Activated CD4-positive, alpha-beta T cell treated with anti-CD3 and anti-CD28 coated beads, Interleukin-2, amount 10 ng/mL, durations not matched to agents 7 days and 5 days (primary cell): ENCODE measurements around the gene CALHM2. TPM values are rescaled to one million over a fixed set of nuclear protein-coding genes. Genes with fewer than 3 reads are reported as not detected.
"Not testable (repeated sequence)": the region's sequence is repeated elsewhere in the genome, so short reads cannot be mapped to it uniquely, and the experiment has no call there.

Experiments
- CTCF ChIA-PET: fragments of 350-600 bp; sonication (Branson Sonifier 250); formaldehyde crosslinking; loops from one replicate; lab custom pipeline; 2021; ENCODE audit warnings: antibody characterized with exemption; lab: Charles Lee
- POLR2A ChIA-PET: fragments of 350-600 bp; sonication (Branson Sonifier 250); formaldehyde crosslinking; loops from one replicate; lab custom pipeline; 2021; ENCODE audit warnings: antibody characterized with exemption; lab: Charles Lee
- DNase-seq: peaks from one replicate; pipeline ENCODE4 v3.0.0-alpha.2; 2020
- H3K27ac Mint-ChIP-seq: one replicate; pipeline ENCODE4 v1.8.0; 2021; ENCODE audit warnings: mild to moderate bottlenecking, moderate library complexity, mixed read lengths
- H3K27me3 Mint-ChIP-seq: one replicate; pipeline ENCODE4 v1.8.0; 2021; ENCODE audit warnings: mixed read lengths
- H3K36me3 Mint-ChIP-seq: one replicate; pipeline ENCODE4 v1.8.0; 2021; ENCODE audit warnings: low read depth, mixed read lengths
- H3K4me1 Mint-ChIP-seq: one replicate; pipeline ENCODE4 v1.8.0; 2021; ENCODE audit warnings: mixed read lengths
- H3K4me3 Mint-ChIP-seq: one replicate; pipeline ENCODE4 v1.8.0; 2021; ENCODE audit warnings: mild to moderate bottlenecking, moderate library complexity, mixed read lengths
- H3K9me3 Mint-ChIP-seq: one replicate; pipeline ENCODE4 v1.8.0; 2021; ENCODE audit warnings: mixed read lengths
- total RNA-seq, 2 experiments: library from RNA; stranded (reverse); gene quantifications; one replicate each; pipeline ENCODE4 v1.2.3, GENCODE V29; 2021

The CALHM2 gene
- total RNA-seq, 2 experiments from 2014 or later = 89.6 to 109 TPM

DNA sequence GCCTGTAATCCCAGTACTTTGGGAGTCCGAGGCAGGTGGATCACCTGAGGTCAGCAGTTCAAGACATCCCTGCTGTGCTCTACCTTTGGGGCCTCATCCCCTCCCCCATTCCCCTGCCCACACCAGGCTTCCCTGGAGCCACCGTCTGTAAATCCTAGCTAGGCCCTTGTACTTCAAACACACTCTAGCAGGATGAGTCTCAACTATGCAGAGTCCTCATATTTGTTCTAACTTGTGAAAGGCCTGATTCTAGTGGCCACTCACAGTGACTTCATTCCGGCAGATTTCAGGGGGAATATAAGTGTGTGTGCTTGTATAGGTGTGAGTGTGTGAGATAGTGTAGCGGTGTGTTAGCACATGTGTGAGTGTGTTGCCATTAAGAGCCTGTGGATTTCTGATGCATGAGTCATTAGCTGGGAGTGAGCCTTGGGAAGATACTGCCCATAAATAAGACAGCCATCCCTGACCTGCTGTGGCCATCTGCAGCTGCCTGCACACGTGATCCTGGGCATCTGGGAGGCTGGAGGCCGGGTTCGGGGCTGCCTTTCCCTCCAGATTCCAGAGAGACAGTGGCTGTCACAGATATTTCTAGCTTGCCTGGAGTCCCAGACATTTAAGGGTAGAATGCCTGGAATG, 39.7 kb upstream of the CALHM2 start:
- Mint-ChIP-seq H3K9me3 (no peaks in the 10 kb centered on the region), H3K27me3 (peaks cover 49% of the 10 kb centered on the region), H3K36me3 (no peaks in the 10 kb centered on the region), H3K4me3 (no peak overlapping the region), H3K4me1 (peaks cover 23% of the 10 kb centered on the region), H3K27ac (no peak overlapping the region)
- POLR2A ChIA-PET = interaction anchor here (0.5 kb wide), 1 partner anchor 1097 kb away, joined by 5 read pairs; no protein-coding TSS in a partner anchor
- DNase-seq = no peak
- CTCF ChIA-PET = interaction anchor here (0.9 to 2.7 kb wide), 8 partner anchors 8 to 78 kb away, joined by 3 to 16 read pairs (median 4); no protein-coding TSS in a partner anchor

DNA sequence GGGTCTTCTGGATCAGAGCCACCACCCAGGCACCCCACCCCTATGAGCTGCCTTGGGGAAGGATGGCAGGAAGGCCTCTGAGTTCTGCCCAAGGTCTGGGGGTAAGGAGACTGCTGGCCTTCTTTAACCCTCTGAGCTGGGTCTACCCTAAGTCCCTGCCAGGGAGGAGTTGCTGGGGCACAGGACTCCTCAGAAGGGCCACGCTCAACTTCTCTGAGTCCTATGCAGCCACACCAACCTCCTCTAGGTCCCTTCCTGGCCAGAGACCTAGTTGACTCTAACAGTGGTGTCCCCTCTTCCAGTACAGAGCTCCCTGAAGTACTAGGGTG, 38.8 kb upstream of the CALHM2 start:
- Mint-ChIP-seq H3K4me3 (no peak overlapping the region), H3K4me1 (peaks cover 23% of the 10 kb centered on the region), H3K9me3 (no peaks in the 10 kb centered on the region), H3K27ac (no peak overlapping the region), H3K27me3 (peaks cover 46% of the 10 kb centered on the region), H3K36me3 (no peaks in the 10 kb centered on the region)
- ChIA-PET CTCF (interaction anchor here (0.6 to 2.7 kb wide), 12 partner anchors 9 to 570 kb away, joined by 3 to 16 read pairs (median 3); partner anchors contain the start of gene TAF5), POLR2A (interaction anchor here (0.6 kb wide), 1 partner anchor 94 kb away, joined by 3 read pairs; no protein-coding TSS in a partner anchor)
- DNase-seq = no peak

DNA sequence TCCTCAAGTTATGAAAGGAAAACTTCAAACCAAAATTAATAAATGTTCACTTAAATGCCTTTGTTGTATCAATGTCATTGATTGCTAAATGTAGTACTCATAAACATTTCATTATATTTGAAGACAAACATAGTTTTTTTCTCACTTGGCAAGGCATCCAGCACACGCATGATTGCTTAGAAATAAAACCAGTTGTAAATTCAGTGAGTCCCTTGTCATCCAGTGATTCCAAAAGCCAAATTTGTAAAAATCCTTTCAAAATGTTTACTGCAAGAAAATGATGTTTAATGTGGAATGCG, 35.2 kb upstream of the CALHM2 start:
- DNase-seq = no peak
- Mint-ChIP-seq H3K9me3 (no peaks in the 10 kb centered on the region), H3K4me1 (peaks cover 18% of the 10 kb centered on the region), H3K36me3 (no peaks in the 10 kb centered on the region), H3K27ac (no peak overlapping the region), H3K4me3 (no peak overlapping the region), H3K27me3 (peaks cover 19% of the 10 kb centered on the region)
- POLR2A ChIA-PET = no interaction called here
- CTCF ChIA-PET = no interaction called here

DNA sequence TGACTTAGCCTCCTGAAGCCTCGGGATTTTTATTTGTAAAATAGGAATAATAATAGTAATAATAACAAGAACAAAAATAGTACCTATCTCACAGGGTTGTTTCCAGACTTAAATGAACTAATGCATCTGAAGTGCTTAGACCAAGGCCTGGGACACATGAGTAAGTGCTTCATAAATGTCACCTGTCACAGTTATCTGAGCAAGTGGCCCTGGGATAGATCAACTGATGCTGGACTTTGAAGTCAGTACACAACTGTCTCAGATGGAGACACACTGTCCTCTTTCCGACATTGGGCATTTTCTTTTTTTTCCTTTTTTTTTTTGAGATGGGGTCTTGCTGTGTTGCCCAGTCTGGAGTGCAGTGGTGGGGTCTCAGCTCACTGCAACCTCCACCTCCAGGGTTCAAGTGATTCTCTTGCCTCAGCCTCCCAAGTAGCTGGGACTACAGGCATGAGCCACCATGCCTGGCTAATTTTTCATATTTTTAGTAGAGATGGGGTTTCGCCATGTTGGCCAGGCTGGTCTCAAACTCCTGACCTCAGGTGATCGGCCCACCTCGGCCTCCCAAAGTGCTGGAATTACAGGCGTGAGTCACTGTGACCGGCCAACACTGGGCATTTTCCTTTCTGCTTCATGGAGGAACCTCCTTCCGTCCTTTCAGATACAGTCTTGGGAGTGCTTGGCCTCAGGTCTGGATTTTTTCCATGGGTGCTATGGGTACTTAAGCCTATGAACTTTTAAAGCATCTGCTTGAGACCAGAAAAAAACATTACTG, 34.7 kb upstream of the CALHM2 start:
- CTCF ChIA-PET = interaction anchor here (1.4 to 4.5 kb wide), 7 partner anchors 9 to 70 kb away, joined by 6 to 40 read pairs (median 7); partner anchors contain the start of gene CALHM2
- H3K36me3 Mint-ChIP-seq, H3K27ac Mint-ChIP-seq, H3K9me3 Mint-ChIP-seq, H3K4me3 Mint-ChIP-seq, DNase-seq, POLR2A ChIA-PET: not testable (repeated sequence)
- H3K27me3 Mint-ChIP-seq = peaks cover 13% of the 10 kb centered on the region
- peaks cover 23% of the 10 kb centered on the region for H3K4me1 Mint-ChIP-seq

DNA sequence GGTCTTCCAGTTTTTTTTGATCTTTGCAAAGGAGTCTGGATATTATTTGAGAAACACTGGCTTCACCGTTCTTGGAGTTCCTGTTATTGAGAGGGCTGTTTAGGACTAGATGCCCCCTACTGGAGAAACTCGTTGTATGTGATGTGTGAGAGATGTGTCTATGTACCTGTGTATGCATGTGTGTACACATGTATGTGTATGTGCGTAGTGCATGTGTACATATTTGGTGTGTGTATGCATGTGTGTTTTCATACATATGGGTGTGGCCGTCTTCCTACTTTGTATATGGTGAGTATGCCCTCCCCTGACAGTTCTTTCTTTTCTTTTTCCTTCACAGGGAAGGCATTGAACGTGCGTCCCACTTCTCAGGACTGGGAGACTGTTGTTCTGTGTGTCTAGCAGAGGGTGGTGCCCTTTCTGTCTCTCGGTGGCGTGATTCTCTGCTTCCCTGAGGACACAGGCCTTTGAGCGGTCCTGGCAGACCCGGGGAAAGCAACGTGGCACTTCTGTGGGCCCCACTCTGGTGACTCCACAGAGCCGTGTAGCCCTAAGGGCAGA, 29.9 kb upstream of the CALHM2 start:
- peak; percentile 74 for DNase-seq
- no peaks in the 10 kb centered on the region for H3K9me3 Mint-ChIP-seq
- no peaks in the 10 kb centered on the region for H3K36me3 Mint-ChIP-seq
- H3K27ac Mint-ChIP-seq = peak overlapping the region; percentile 22
- POLR2A ChIA-PET = no interaction called here
- no peak overlapping the region for H3K4me3 Mint-ChIP-seq
- CTCF ChIA-PET = interaction anchor here (0.8 to 1.4 kb wide), 4 partner anchors 10 to 65 kb away, joined by 3 to 4 read pairs (median 4); no protein-coding TSS in a partner anchor
- peaks cover 2% of the 10 kb centered on the region for H3K27me3 Mint-ChIP-seq
- peaks cover 26% of the 10 kb centered on the region for H3K4me1 Mint-ChIP-seq

DNA sequence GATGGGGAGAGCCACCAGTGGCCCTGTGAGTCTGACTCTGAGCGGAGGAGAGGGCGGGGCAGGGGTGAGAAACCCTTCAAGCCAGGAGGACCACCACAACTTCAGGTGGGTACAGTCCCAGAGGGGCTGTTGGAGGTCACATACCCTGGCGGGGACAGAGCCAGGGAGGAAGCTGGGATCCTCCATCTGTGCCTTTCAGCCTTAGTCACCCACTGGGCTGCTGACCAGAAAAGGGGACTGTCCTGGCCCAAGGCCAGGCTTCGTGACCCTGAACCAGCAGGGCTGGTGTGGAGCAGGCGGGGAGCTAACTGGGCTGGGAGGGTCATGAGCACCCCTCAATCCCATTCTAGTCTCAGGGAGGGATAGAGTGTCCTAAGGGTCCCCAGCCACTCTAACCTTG, 28.4 kb upstream of the CALHM2 start:
- no peaks in the 10 kb centered on the region for H3K9me3 Mint-ChIP-seq
- peaks cover 34% of the 10 kb centered on the region for H3K4me1 Mint-ChIP-seq
- ChIA-PET POLR2A (no interaction called here), CTCF (interaction anchor here (0.8 to 1.8 kb wide), 10 partner anchors 8 to 75 kb away, joined by 3 to 5 read pairs (median 4); no protein-coding TSS in a partner anchor)
- H3K36me3 Mint-ChIP-seq = no peaks in the 10 kb centered on the region
- no peak overlapping the region for H3K4me3 Mint-ChIP-seq
- H3K27me3 Mint-ChIP-seq = no peaks in the 10 kb centered on the region
- no peak for DNase-seq
- peak overlapping the region; percentile 62 for H3K27ac Mint-ChIP-seq

DNA sequence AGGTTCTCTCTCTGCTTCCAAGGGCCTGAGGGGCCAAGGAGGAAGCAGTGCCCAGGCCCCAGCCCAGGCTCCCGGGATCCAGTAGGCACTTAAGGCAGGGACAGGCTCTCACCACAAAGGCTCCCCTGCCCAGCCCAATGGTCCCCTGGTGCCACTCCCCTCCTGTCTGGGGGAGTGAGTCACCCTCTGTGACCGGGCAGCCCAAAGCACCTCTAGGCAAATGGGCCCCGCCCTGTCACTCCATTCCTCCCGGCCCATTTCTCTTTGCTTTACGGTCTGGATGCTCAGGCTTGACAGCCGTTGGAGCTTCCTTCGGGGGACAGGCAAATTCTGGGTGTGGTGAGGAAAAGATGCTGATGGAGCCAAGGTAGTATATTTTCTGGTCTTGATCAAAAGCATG, 27.0 kb upstream of the CALHM2 start, which contains the start of gene CALHM3:
TSS of gene CALHM3 (minus strand) at position 106 of the 400 bp plus-strand sequence. CDS start 208 bp downstream, outside the sequence.
- Mint-ChIP-seq H3K9me3 (peaks cover 2% of the 10 kb centered on the region), H3K4me1 (peaks cover 42% of the 10 kb centered on the region), H3K36me3 (no peaks in the 10 kb centered on the region), H3K4me3 (no peak within 1 kb of the TSS), H3K27ac (peak within 1 kb of the TSS; percentile 25), H3K27me3 (no peaks in the 10 kb centered on the region)
- DNase-seq = no peak
- CTCF ChIA-PET = interaction anchor here (1.3 to 1.7 kb wide), 2 partner anchors 53 to 62 kb away, joined by 3 to 5 read pairs; no protein-coding TSS in a partner anchor
- POLR2A ChIA-PET = no interaction called here

DNA sequence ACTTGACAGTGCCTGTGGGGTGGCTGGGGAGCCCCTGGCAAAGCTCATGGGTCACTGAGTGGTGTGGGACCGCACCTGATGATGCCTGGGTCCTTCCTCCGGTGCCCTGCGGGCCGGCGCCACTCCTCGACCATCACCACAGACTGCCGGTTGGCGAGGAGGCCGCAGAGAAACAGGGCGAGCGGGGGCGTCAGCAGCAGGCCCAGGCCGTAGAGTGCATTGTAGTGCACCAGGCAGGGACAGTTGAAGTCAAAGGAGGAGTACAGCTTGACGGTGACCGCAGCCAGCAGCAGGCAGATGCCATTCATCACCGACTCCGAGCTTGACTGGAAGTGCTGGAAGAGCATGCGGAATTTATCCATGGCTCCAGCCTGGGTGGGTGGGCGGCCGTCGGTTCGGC, 26.5 kb upstream of the CALHM2 start:
- H3K27me3 Mint-ChIP-seq = no peaks in the 10 kb centered on the region
- peak overlapping the region; percentile 25 for H3K27ac Mint-ChIP-seq
- peaks cover 46% of the 10 kb centered on the region for H3K4me1 Mint-ChIP-seq
- no peak for DNase-seq
- H3K9me3 Mint-ChIP-seq = peaks cover 2% of the 10 kb centered on the region
- no peak overlapping the region for H3K4me3 Mint-ChIP-seq
- POLR2A ChIA-PET = no interaction called here
- CTCF ChIA-PET = interaction anchor here (1.3 to 3.9 kb wide), 3 partner anchors 26 to 61 kb away, joined by 3 to 16 read pairs (median 5); partner anchors contain the start of gene CALHM2
- no peaks in the 10 kb centered on the region for H3K36me3 Mint-ChIP-seq

DNA sequence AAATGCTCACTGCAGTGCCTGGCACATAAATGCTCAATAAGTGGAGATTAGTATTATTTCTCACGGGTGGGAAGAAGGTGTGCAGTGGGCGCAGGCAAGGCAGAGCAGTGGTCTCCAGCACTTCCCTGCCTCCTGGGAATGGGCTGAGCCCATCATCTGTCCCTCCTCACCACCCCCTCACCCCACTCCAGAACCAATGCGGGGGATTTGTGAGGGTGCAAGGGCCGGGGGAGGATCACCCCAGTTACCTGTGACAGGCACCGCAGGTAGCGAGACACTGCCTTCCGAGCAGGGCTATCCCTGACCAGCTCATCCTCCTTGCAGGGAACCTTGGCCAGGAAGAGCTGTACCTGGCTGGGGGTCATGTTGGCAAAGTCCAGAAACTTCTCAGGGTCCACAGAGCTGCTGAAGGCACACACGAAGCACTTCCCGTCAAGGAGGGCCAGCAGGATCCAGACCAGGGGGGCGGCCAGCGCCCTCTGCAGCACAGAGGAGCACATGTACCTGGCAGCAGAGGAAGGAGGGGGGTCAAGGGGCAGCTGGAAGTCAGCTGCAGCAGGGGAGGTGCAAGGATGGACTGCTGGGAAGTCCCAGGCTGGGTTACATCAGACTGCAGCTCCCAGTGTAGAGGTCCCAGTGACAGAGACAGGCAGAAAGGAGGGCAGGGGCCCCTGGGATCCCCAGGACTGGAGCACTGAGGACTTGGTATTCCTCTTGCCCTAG, 24.0 kb upstream of the CALHM2 start:
- peak overlapping the region; percentile 69 for H3K27ac Mint-ChIP-seq
- POLR2A ChIA-PET = no interaction called here
- H3K4me1 Mint-ChIP-seq = peaks cover 54% of the 10 kb centered on the region

DNA sequence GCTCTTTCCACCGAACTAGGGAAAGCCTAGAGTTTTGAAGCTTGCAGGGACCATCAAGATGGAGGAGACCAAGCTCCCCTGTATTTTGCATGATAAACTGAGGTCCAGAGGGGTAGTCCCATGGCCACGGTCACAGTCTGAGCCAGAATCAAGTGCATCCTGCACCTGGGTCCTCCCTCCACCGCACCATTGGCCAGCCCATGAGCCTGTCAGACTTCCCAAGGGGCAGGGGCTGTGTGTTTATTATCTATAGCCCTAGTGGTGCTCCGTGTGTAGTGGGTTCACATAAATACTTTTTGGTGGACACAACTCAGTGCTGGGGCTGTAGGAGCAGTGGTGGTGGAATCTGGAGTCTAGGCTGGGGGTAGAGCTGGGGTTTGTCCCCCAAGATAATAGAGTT, 23.3 kb upstream of the CALHM2 start:
- Mint-ChIP-seq H3K4me3 (no peak overlapping the region), H3K4me1 (peaks cover 58% of the 10 kb centered on the region), H3K36me3 (peaks cover 7% of the 10 kb centered on the region), H3K9me3 (peaks cover 2% of the 10 kb centered on the region), H3K27ac (peak overlapping the region; percentile 70), H3K27me3 (no peaks in the 10 kb centered on the region)
- DNase-seq = no peak
- ChIA-PET POLR2A (no interaction called here), CTCF (interaction anchor here (0.8 to 3.9 kb wide), 6 partner anchors 9 to 60 kb away, joined by 3 to 16 read pairs (median 4); partner anchors contain the start of gene CALHM2)

More for the DNA sequence above, 24.0 kb upstream of the CALHM2 start:
- no peaks in the 10 kb centered on the region for H3K36me3 Mint-ChIP-seq
- no peaks in the 10 kb centered on the region for H3K27me3 Mint-ChIP-seq
- CTCF ChIA-PET = interaction anchor here (1.0 to 3.9 kb wide), 13 partner anchors 10 to 558 kb away, joined by 3 to 16 read pairs (median 5); partner anchors contain the start of genes ATP5MK, CALHM2, CNNM2 and NEURL1
- no peak overlapping the region for H3K4me3 Mint-ChIP-seq
- DNase-seq = no peak
- H3K9me3 Mint-ChIP-seq = peaks cover 2% of the 10 kb centered on the region

DNA sequence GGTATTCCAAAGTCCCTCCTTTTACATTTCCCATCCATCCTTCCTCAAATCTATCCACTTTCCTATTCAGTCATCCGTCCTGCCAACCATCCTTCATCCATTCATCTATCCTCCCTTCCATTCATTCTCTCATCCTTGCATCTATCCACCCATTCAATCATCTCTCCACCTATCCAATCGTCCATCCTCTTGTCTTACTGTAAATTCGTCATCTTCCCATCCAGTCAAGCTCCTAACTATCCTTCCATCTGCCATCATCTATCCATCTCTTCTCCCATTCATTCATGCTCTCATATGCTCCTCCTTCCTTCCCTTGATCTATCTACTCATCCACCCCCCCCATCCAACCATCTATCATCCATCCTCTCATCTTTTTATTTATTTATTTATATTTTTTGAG, 21.9 kb upstream of the CALHM2 start:
- CTCF ChIA-PET = interaction anchor here (0.6 to 1.3 kb wide), 3 partner anchors 23 to 1267 kb away, joined by 3 read pairs; no protein-coding TSS in a partner anchor
- POLR2A ChIA-PET = no interaction called here
- H3K4me3 Mint-ChIP-seq = no peak overlapping the region
- H3K4me1 Mint-ChIP-seq = peaks cover 67% of the 10 kb centered on the region
- H3K9me3 Mint-ChIP-seq = peaks cover 9% of the 10 kb centered on the region
- peaks cover 16% of the 10 kb centered on the region for H3K36me3 Mint-ChIP-seq
- peaks cover 3% of the 10 kb centered on the region for H3K27me3 Mint-ChIP-seq
- H3K27ac Mint-ChIP-seq = peak overlapping the region; percentile 4
- no peak for DNase-seq

DNA sequence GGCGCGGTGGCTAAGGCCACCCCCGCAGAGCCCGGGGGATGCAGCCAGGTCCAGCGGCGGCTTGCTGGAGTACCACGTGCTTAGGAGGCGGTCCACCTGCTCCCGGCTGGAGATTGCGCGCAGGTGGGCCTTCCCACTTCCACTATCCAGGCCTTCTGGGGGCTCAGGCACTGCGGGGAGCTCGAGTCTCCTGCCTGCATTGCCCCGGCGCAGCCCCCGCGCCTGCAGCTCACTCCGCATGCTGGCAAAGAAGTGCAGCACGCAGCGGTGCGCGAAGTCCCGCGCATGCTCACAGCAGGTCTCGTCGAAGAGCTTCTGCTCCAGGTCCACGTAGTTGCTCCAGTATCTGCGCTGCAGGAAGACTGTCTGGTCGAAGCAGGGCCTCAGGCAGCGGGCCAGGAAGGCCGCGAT, 21.1 kb upstream of the CALHM2 start:
- POLR2A ChIA-PET = no interaction called here
- no peak overlapping the region for H3K4me3 Mint-ChIP-seq
- DNase-seq = no peak
- H3K27me3 Mint-ChIP-seq = peaks cover 3% of the 10 kb centered on the region
- H3K36me3 Mint-ChIP-seq = peaks cover 16% of the 10 kb centered on the region
- peak overlapping the region; percentile 75 for H3K27ac Mint-ChIP-seq
- peaks cover 68% of the 10 kb centered on the region for H3K4me1 Mint-ChIP-seq
- H3K9me3 Mint-ChIP-seq = peaks cover 9% of the 10 kb centered on the region
- CTCF ChIA-PET = no interaction called here
